H1 (cell line): ENCODE results near the gene GARNL3. TPM values are rescaled to one million over a fixed set of nuclear protein-coding genes. Genes with fewer than 3 reads are reported as not detected.

Experiments used
- CTCF ChIA-PET: fragments of 300-600 bp; sonication (Branson Sonifier 250); formaldehyde crosslinking; loops from one replicate; lab custom pipeline; 2021; ENCODE audit not compliant: partially characterized antibody; lab: Charles Lee
- POLR2A ChIA-PET: fragments of 300-600 bp; sonication (Branson Sonifier 250); formaldehyde crosslinking; loops from one replicate; lab custom pipeline; 2021; ENCODE audit warnings: inconsistent platforms; ENCODE audit not compliant: partially characterized antibody; lab: Charles Lee
- DNase-seq, 2 experiments: peaks; one replicate each; pipeline versions ENCODE4 v3.0.0 to v3.0.0-alpha.2; 2010 to 2022; ENCODE audit warnings: low spot score in 2 of 2, low read depth in 1 of 2, mixed read lengths in 1 of 2
- FAIRE-seq: peaks from 2 replicates; lab custom pipeline; 2011; peaks lifted over from hg19 to GRCh38; lab: Jason Lieb, UNC
- H2AFZ ChIP-seq: 2 replicates; pipeline ENCODE4 v1.8.1; 2012; ENCODE audit warnings: low read length, inconsistent platforms
- H2AK5ac ChIP-seq: 2 replicates; pipeline ENCODE4 v1.6.1; 2013; ENCODE audit warnings: low read depth, low read length
- H2BK120ac ChIP-seq: replicated peaks from 2 replicates; pipeline ENCODE3; 2013; ENCODE audit warnings: low read depth, low read length, inconsistent platforms
- H2BK12ac ChIP-seq: 2 replicates; pipeline ENCODE4 v1.6.1; 2013; ENCODE audit warnings: low read depth, low read length
- H2BK15ac ChIP-seq: 2 replicates; pipeline ENCODE4 v1.6.1; 2013; ENCODE audit warnings: low read length
- H2BK20ac ChIP-seq: 2 replicates; pipeline ENCODE4 v1.6.1; 2013; ENCODE audit warnings: low read length
- H2BK5ac ChIP-seq: 2 replicates; pipeline ENCODE4 v1.6.1; 2013; ENCODE audit warnings: low read depth, low read length
- H3K14ac ChIP-seq: 2 replicates; pipeline ENCODE4 v1.6.1; 2013; ENCODE audit warnings: inconsistent platforms; ENCODE audit not compliant: insufficient read length
- H3K18ac ChIP-seq: 2 replicates; pipeline ENCODE4 v1.6.1; 2013; ENCODE audit warnings: low read length; ENCODE audit errors: extremely low read depth
- H3K23ac ChIP-seq: 2 replicates; pipeline ENCODE4 v1.6.1; 2013; ENCODE audit warnings: inconsistent platforms; ENCODE audit not compliant: insufficient read length
- H3K23me2 ChIP-seq: 2 replicates; pipeline ENCODE4 v1.6.1; 2013; ENCODE audit warnings: low read depth, low read length
- H3K27ac ChIP-seq: 2 replicates; pipeline ENCODE4 v1.6.1; 2011; ENCODE audit warnings: low read depth, low read length, inconsistent platforms
- H3K27me3 ChIP-seq, 4 experiments: replicated peaks in 1 of 4; 1 replicate in 1 of 4; 2 replicates in 3 of 4; pipeline versions ENCODE4 v1.6.1 to v1.8.1; 2011 to 2013; ENCODE audit warnings: low read length in 3 of 4, mild to moderate bottlenecking in 3 of 4, inconsistent platforms in 2 of 4, mixed read lengths in 2 of 4, moderate library complexity in 1 of 4; ENCODE audit not compliant: control insufficient read depth in 3 of 4, insufficient read depth in 3 of 4; ENCODE audit errors: extremely low read depth in 1 of 4
- H3K36me3 ChIP-seq, 4 experiments: 2 replicates each; pipeline versions ENCODE4 v1.6.1 to v1.8.1; 2011 to 2013; ENCODE audit warnings: mild to moderate bottlenecking in 4 of 4, low read length in 3 of 4, moderate library complexity in 2 of 4, control low read depth in 1 of 4, inconsistent platforms in 1 of 4; ENCODE audit not compliant: insufficient read depth in 4 of 4, control insufficient read depth in 2 of 4
- H3K4ac ChIP-seq: replicated peaks from 2 replicates; pipeline ENCODE3; 2013; ENCODE audit warnings: low read length, low read depth, mixed read lengths, inconsistent platforms; ENCODE audit not compliant: insufficient read length
- H3K4me1 ChIP-seq, 4 experiments: replicated peaks in 1 of 4; 1 replicate in 1 of 4; 2 replicates in 3 of 4; pipeline versions ENCODE4 v1.6.1 to v1.8.1; 2011 to 2013; ENCODE audit warnings: low read length in 3 of 4, inconsistent platforms in 2 of 4, mixed read lengths in 1 of 4; ENCODE audit not compliant: insufficient read depth in 4 of 4, control insufficient read depth in 3 of 4
- H3K4me2 ChIP-seq, 2 experiments: 2 replicates each; pipeline versions ENCODE4 v1.6.1 to v1.8.1; 2011 to 2013; ENCODE audit warnings: low read depth in 2 of 2, low read length in 2 of 2, control low read depth in 1 of 2, inconsistent platforms in 1 of 2, mild to moderate bottlenecking in 1 of 2; ENCODE audit not compliant: insufficient read depth in 1 of 2
- H3K4me3 ChIP-seq, 4 experiments: fragments of 200-600, 300-600 bp in 1 of 4; sonication (generic), shearing (Covaris generic), sonication (Bioruptor Twin) in 1 of 4; 2 replicates each; pipeline versions ENCODE4 v1.5.1 to v1.8.1; 2011 to 2016; ENCODE audit warnings: low read length in 4 of 4, low read depth in 3 of 4, control low read depth in 2 of 4, inconsistent platforms in 2 of 4, mild to moderate bottlenecking in 2 of 4, mixed read lengths in 1 of 4, moderate library complexity in 1 of 4; ENCODE audit not compliant: insufficient read depth in 2 of 4; ENCODE audit errors: extremely low read depth in 1 of 4
- H3K56ac ChIP-seq: replicated peaks from 2 replicates; pipeline ENCODE3; 2013; ENCODE audit warnings: low read depth, mild to moderate bottlenecking, mixed read lengths, low read length, inconsistent platforms; ENCODE audit not compliant: insufficient read length
- H3K79me1 ChIP-seq: 2 replicates; pipeline ENCODE4 v1.6.1; 2013; ENCODE audit warnings: low read depth, low read length, control low read depth
- H3K79me2 ChIP-seq, 2 experiments: 2 replicates each; pipeline versions ENCODE4 v1.6.1 to v1.8.1; 2012 to 2013; ENCODE audit warnings: low read length in 2 of 2, mild to moderate bottlenecking in 2 of 2, inconsistent platforms in 1 of 2; ENCODE audit not compliant: insufficient read depth in 2 of 2, control insufficient read depth in 1 of 2
- H3K9ac ChIP-seq, 4 experiments: replicated peaks in 1 of 4; 1 replicate in 1 of 4; 2 replicates in 3 of 4; pipeline versions ENCODE4 v1.6.1 to v1.8.1; 2011 to 2013; ENCODE audit warnings: low read depth in 3 of 4, low read length in 3 of 4, control low read depth in 2 of 4, mild to moderate bottlenecking in 2 of 4, moderate library complexity in 2 of 4, inconsistent platforms in 1 of 4; ENCODE audit errors: extremely low read depth in 1 of 4
- H3K9me3 ChIP-seq, 2 experiments: 2 replicates each; pipeline versions ENCODE4 v1.6.1 to v1.8.1; 2012 to 2013; ENCODE audit warnings: mild to moderate bottlenecking in 2 of 2, moderate library complexity in 2 of 2, control low read depth in 1 of 2, inconsistent platforms in 1 of 2, low read depth in 1 of 2, low read length in 1 of 2, mixed read lengths in 1 of 2; ENCODE audit not compliant: insufficient read depth in 2 of 2
- H4K20me1 ChIP-seq, 2 experiments: replicated peaks in 1 of 2; 2 replicates each; pipeline versions ENCODE3 to v1.8.1; 2011 to 2013; ENCODE audit warnings: inconsistent platforms in 2 of 2, low read length in 2 of 2, mild to moderate bottlenecking in 1 of 2; ENCODE audit not compliant: insufficient read depth in 2 of 2, control insufficient read depth in 1 of 2
- H4K5ac ChIP-seq: 2 replicates; pipeline ENCODE4 v1.6.1; 2013; ENCODE audit warnings: low read length, low read depth, mixed read lengths, inconsistent platforms; ENCODE audit not compliant: insufficient read length
- H4K8ac ChIP-seq: 2 replicates; pipeline ENCODE4 v1.8.0; 2013; ENCODE audit warnings: mild to moderate bottlenecking, moderate library complexity, low read length, inconsistent platforms; ENCODE audit not compliant: insufficient read depth; ENCODE audit errors: extremely low read depth
- H4K91ac ChIP-seq: replicated peaks from 2 replicates; pipeline ENCODE3; 2013; ENCODE audit warnings: low read length, mixed read lengths, inconsistent platforms; ENCODE audit not compliant: insufficient read length
- CHD1 ChIP-seq: IDR thresholded peaks from 2 replicates; pipeline ENCODE4 v1.6.1; 2012; ENCODE audit warnings: low read depth, low read length, improper control_type of control experiment
- CTCF ChIP-seq, 3 experiments: IDR thresholded peaks; 1 replicate in 2 of 3; 2 replicates in 1 of 3; pipeline versions ENCODE4 v1.5.1 to v1.6.1; 2011; ENCODE audit warnings: low read length in 3 of 3, mild to moderate bottlenecking in 3 of 3, inconsistent platforms in 2 of 3, low read depth in 1 of 3, moderate library complexity in 1 of 3; ENCODE audit not compliant: insufficient read depth in 1 of 3; ENCODE audit errors: control extremely low read depth in 1 of 3
- GABPA ChIP-seq: IDR thresholded peaks from 2 replicates; pipeline ENCODE4 v1.6.1; 2011; ENCODE audit warnings: mild to moderate bottlenecking, low read length, moderate library complexity, borderline replicate concordance; ENCODE audit not compliant: insufficient read depth
- JUN ChIP-seq: IDR thresholded peaks from 2 replicates; pipeline ENCODE4 v1.6.1; 2011; ENCODE audit warnings: low read depth, mild to moderate bottlenecking, improper control_type of control experiment, low read length
- JUND ChIP-seq: IDR thresholded peaks from 2 replicates; pipeline ENCODE4 v1.6.1; 2011; ENCODE audit warnings: mild to moderate bottlenecking, improper control_type of control experiment, low read length
- KDM1A ChIP-seq: fragments of 200-600, 300-600 bp; sonication (generic); IDR thresholded peaks from 2 replicates; pipeline ENCODE4 v1.7.1; 2016; ENCODE audit warnings: mild to moderate bottlenecking, low read length, borderline replicate concordance
- KDM5A ChIP-seq: fragments of 200-600 bp; IDR thresholded peaks from 2 replicates; pipeline ENCODE4 v1.7.1; 2012; ENCODE audit warnings: mild to moderate bottlenecking, low read length, inconsistent platforms, mixed read lengths
- POLR2A ChIP-seq, 2 experiments: IDR thresholded peaks; 1 replicate in 1 of 2; 2 replicates in 1 of 2; pipeline ENCODE4 v1.6.1; 2011; ENCODE audit warnings: low read depth in 2 of 2, low read length in 2 of 2, mild to moderate bottlenecking in 2 of 2; ENCODE audit errors: control extremely low read depth in 1 of 2
- POU5F1 ChIP-seq: IDR thresholded peaks from 2 replicates; pipeline ENCODE4 v1.6.1; 2011; ENCODE audit warnings: low read depth, mild to moderate bottlenecking, low read length, moderate library complexity
- RFX5 ChIP-seq: IDR thresholded peaks from 2 replicates; pipeline ENCODE4 v1.6.1; 2011; ENCODE audit warnings: low read depth, low read length, improper control_type of control experiment, borderline replicate concordance
- TAF7 ChIP-seq: optimal IDR thresholded peaks from 2 replicates; pipeline ENCODE3; 2011; ENCODE audit warnings: low read depth, mild to moderate bottlenecking, inconsistent platforms, low read length, moderate library complexity, borderline replicate concordance
- TEAD4 ChIP-seq: IDR thresholded peaks from 2 replicates; pipeline ENCODE4 v1.6.1; 2012; ENCODE audit warnings: low read depth, low read length, inconsistent platforms, mixed read lengths
- WGBS, 2 experiments: shearing (Covaris generic) in 1 of 2; methylation state at CpG; one replicate each; pipeline versions ENCODE4 v1.1.6 to v1.1.7; 2013 to 2015; ENCODE audit warnings: low lambda C conversion rate in 2 of 2, mixed read lengths in 2 of 2, inconsistent platforms in 1 of 2, low coverage in 1 of 2, missing lambda C conversion rate in 1 of 2; ENCODE audit not compliant: insufficient replicate concordance in 2 of 2, insufficient coverage in 1 of 2, insufficient read length in 1 of 2; ENCODE audit errors: extremely low coverage in 1 of 2, missing lambda C conversion rate in 1 of 2; 5-methylcytosine and 5-hydroxymethylcytosine counted together
- polyA plus RNA-seq, 7 experiments: library from polyadenylated mRNA; depleted of rRNA in 3 of 7; stranded (reverse) in 5 of 7; unstranded in 2 of 7; fragments of >200 nt in 5 of 7; fragments of 200-250 nt in 2 of 7; gene quantifications; 1 replicate in 5 of 7; 2 replicates in 1 of 7; 4 replicates in 1 of 7; pipeline versions ENCODE4 v1.2.1 to v1.2.3, GENCODE V29; 2011 to 2013; ENCODE audit warnings: missing spikeins in 2 of 7, mixed read lengths in 2 of 7
- total RNA-seq: library from RNA; stranded (reverse); fragmentation: NEBNext Ultra II Directional; extraction: Animal tissue kit (Norgen Biotek cat#: 25700); gene quantifications from 2 replicates; pipeline ENCODE4 v1.2.1, GENCODE V29; 2021

Gene GARNL3
- total and polyA plus RNA-seq, 2 of the 8 experiments (the other 6 are each of a cell fraction or from before 2014, with no cell fraction given), result 6.5 to 18.3 TPM

DNA sequence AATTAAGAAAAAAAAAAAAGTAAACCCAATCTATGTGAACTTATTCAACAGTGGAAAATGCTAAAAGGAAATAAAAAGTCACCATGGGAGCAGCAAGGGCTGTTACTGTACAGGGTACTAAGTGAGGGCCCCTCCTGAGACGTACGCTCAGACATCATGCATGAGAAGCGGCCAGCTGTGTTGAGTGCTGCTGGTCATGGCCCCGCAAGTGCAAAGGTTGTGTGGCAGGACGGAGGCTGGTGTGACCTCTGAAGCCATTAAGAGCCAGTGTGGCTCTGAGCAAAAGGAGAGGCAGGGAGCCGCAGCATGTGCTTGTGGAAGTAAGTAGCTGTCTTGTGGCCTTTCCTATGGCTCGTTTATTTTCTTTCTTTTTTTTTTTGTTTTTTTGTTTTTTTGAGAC lies 156.5 kb downstream of the GARNL3 start:
- POLR2A ChIA-PET, result interaction anchor here (0.6 to 6.3 kb wide), 3 partner anchors 12 to 208 kb away, joined by 3 to 59 read pairs (median 3); no protein-coding TSS in a partner anchor
- no peak overlapping the region for H3K23ac ChIP-seq
- TF ChIP-seq CHD1 (no peak), KDM1A (no peak), KDM5A (no peak), JUND (no peak), POU5F1 (no peak), POLR2A (IDR thresholded peaks at IDR 0.05; ENCODE audit: control extremely low read depth in 1 of 2, low read depth in 2 of 2, low read length in 2 of 2) (no peak), JUN (no peak), RFX5 (no peak), TAF7 (no peak), TEAD4 (no peak), CTCF (IDR thresholded peaks at IDR 0.05; ENCODE audit: control extremely low read depth in 1 of 3, insufficient read depth in 1 of 3, low read depth in 1 of 3, low read length in 3 of 3) (no peak), GABPA (no peak)

More for the DNA sequence above, 156.5 kb downstream of the GARNL3 start:
- Histone ChIP-seq H3K23me2 (peaks cover 15% of the 10 kb centered on the region), H2BK15ac (no peak overlapping the region), H2AK5ac (no peak overlapping the region), H3K79me1 (peaks cover 4% of the 10 kb centered on the region), H3K4me3 (no peak overlapping the region), H2BK5ac (no peak overlapping the region), H3K79me2 (peaks cover 3 to 25% of the 10 kb centered on the region in 2 experiments), H3K36me3 (no peaks in the 10 kb centered on the region), H2BK120ac (no peak overlapping the region), H3K4me1 (peaks cover 0 to 12% (median 7%) of the 10 kb centered on the region in 4 experiments; a peak in 6 of 7 replicates), H3K9ac (no peak overlapping the region), H4K5ac (no peak overlapping the region), H4K8ac (no peak overlapping the region), H2BK20ac (no peak overlapping the region), H3K14ac (no peak overlapping the region), H3K4ac (no peak overlapping the region), H3K4me2 (no peak overlapping the region), H3K27me3 (no peaks in the 10 kb centered on the region), H4K20me1 (peaks cover 2 to 6% of the 10 kb centered on the region in 2 experiments), H4K91ac (no peak overlapping the region), H2AFZ (no peak overlapping the region), H3K27ac (no peak overlapping the region), H3K9me3 (no peaks in the 10 kb centered on the region), H3K56ac (no peak overlapping the region), H3K18ac (no peak overlapping the region), H2BK12ac (no peak overlapping the region)
- 95% methylated on average over 7 of the region's 7 CpGs; no CpG with 5 or more reads in 1 of the 2 experiments for WGBS, 2 experiments
- FAIRE-seq (no peak), DNase-seq (no peak)
- CTCF ChIA-PET, result interaction anchor here (1.3 to 2.5 kb wide), 4 partner anchors 13 to 206 kb away, joined by 5 to 9 read pairs (median 6); no protein-coding TSS in a partner anchor
